Uterus (tissue), 2 donors: ENCODE measurements around the gene LRRC2.

Experiments used
- POLR2A ChIP-seq, 2 donors: fragments of 450-650 bp; IDR thresholded peaks; one replicate each; pipeline ENCODE4 v1.6.1; 2016; ENCODE audit warnings: antibody characterized with exemption in 2 of 2, mild to moderate bottlenecking in 1 of 2, moderate library complexity in 1 of 2
- TF ChIP-seq, protein P1 (sequence below), 4 experiments: fragments of 200-600 bp in 2 of 4; fragments of 450-650 bp in 2 of 4; sonication (generic) in 2 of 4; IDR thresholded peaks; one replicate each; pipeline ENCODE4 v1.5.1; 2016 to 2019; ENCODE audit warnings: antibody characterized with exemption in 4 of 4, mild to moderate bottlenecking in 2 of 4, moderate library complexity in 1 of 4

DNA sequence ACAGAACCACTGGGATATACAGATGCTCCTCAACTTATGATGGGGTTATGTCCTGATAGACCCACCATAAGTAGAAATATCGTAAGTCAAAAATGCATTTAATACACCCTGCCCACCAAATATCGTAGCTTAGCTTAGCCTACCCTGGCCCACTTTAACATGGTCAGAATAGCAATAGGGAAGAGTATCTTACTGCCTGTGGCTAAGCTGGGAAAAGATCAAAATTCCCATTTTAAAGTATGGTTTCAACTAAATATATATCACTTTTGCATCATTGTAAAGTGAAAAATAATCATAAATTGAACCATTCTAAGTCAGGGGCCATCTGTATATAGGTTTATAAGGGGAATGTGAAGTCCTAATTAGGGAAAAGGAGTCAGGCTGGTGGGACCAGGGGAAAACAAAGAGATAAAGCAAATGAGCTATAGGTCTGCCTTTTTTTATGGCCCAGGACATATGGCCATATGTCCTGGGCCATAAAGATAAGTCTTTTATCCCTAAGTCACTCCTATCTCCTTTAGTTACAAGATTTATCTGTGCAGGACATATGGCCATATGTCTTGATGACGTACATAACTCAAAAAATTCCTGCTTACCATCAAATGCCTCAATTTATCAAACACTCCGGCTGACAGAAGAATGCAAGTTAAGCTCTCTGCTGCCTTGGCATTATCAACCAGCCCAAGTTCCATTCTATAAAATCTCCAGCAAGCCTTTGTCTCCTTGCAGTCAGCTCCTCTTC, 57.1 kb downstream of the LRRC2 start:
- TF ChIP-seq, protein P1, sequence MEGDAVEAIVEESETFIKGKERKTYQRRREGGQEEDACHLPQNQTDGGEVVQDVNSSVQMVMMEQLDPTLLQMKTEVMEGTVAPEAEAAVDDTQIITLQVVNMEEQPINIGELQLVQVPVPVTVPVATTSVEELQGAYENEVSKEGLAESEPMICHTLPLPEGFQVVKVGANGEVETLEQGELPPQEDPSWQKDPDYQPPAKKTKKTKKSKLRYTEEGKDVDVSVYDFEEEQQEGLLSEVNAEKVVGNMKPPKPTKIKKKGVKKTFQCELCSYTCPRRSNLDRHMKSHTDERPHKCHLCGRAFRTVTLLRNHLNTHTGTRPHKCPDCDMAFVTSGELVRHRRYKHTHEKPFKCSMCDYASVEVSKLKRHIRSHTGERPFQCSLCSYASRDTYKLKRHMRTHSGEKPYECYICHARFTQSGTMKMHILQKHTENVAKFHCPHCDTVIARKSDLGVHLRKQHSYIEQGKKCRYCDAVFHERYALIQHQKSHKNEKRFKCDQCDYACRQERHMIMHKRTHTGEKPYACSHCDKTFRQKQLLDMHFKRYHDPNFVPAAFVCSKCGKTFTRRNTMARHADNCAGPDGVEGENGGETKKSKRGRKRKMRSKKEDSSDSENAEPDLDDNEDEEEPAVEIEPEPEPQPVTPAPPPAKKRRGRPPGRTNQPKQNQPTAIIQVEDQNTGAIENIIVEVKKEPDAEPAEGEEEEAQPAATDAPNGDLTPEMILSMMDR (IDR thresholded peaks at IDR 0.05): no peak
- no peak for TF ChIP-seq POLR2A (IDR thresholded peaks at IDR 0.05)
